ENCODE measurements around the gene CPNE4. TPM values are rescaled to one million over a fixed set of nuclear protein-coding genes. Genes with fewer than 3 reads are reported as not detected.

Gene CPNE4
- total and polyA plus RNA-seq, 8 donors = 0.15 to 8.9 (median 1.7) TPM

DNA sequence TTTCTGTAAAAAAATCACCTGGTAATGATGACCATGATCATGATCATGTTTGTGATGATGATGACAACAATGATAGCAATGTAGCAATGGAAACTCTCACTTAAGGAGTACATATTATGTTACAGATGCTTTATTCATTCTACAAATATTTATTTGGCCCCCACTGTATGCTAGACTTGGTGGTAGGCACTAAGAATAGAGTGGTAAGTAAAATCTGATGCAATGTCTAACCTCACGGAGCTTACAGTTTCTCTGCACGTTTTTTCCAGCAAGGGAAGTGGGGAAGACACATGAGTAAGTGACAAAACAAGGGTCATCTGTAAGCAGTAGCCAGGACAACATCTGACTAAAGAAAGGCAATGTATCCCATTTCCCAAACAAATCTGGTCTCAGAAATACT is 332.7 kb downstream of the CPNE4 start:
- Histone ChIP-seq H3K4me1 (no peaks in the 10 kb centered on the region), H3K27ac (no peak overlapping the region), H3K27me3 (no peaks in the 10 kb centered on the region), H3K4me3 (no peak overlapping the region), H3K36me3 (no peaks in the 10 kb centered on the region), H3K9me3 (no peaks in the 10 kb centered on the region)
- TF ChIP-seq, protein P1, sequence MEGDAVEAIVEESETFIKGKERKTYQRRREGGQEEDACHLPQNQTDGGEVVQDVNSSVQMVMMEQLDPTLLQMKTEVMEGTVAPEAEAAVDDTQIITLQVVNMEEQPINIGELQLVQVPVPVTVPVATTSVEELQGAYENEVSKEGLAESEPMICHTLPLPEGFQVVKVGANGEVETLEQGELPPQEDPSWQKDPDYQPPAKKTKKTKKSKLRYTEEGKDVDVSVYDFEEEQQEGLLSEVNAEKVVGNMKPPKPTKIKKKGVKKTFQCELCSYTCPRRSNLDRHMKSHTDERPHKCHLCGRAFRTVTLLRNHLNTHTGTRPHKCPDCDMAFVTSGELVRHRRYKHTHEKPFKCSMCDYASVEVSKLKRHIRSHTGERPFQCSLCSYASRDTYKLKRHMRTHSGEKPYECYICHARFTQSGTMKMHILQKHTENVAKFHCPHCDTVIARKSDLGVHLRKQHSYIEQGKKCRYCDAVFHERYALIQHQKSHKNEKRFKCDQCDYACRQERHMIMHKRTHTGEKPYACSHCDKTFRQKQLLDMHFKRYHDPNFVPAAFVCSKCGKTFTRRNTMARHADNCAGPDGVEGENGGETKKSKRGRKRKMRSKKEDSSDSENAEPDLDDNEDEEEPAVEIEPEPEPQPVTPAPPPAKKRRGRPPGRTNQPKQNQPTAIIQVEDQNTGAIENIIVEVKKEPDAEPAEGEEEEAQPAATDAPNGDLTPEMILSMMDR (IDR thresholded peaks at IDR 0.05) = no peak
- TF ChIP-seq EP300 (IDR thresholded peaks at IDR 0.05) (no peak), POLR2AphosphoS5 (IDR thresholded peaks at IDR 0.05) (no peak), POLR2A (IDR thresholded peaks at IDR 0.05) (no peak)
- no peak for DNase-seq
- intact Hi-C loops (cut with DNase I; ENCODE audit: low total_unique reads) = no loop called here
- WGBS, 5 donors = 52 to 77% (median 65%) methylated on average over 2 of the region's 2 CpGs

DNA sequence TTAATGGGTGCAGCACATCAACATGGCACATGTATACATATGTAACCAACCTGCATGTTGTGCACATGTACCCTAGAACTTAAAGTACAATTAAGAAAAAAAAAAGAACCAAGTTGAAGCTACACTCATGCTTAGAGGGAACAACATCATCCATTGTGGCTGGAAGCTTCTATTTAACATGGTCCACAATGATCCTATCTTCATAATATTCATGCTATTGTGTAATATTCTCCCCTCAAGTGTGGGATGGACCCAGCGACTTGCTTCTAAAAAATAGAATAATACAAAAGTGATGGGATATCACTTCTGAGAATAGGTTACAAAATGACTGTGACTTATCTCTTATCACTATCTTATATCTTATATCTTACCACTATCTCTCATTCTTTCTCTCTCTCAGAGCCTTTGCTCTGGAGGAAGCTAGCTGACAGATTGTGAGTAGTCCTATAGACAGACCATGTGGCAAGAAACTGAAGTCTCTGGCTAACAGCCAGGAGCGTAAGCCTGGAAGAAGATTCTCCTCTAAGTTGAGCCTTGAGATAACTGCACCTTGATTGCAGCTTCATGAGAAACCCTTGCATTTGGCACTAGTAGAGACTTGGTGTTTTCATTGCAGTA is 333.6 kb downstream of the CPNE4 start:
- Histone ChIP-seq H3K4me1 (no peaks in the 10 kb centered on the region), H3K36me3 (no peaks in the 10 kb centered on the region), H3K27me3 (no peaks in the 10 kb centered on the region), H3K27ac (no peak overlapping the region), H3K4me3 (no peak overlapping the region), H3K9me3 (no peaks in the 10 kb centered on the region)
- TF ChIP-seq, protein P1 (IDR thresholded peaks at IDR 0.05) = no peak
- TF ChIP-seq POLR2A (IDR thresholded peaks at IDR 0.05) (no peak), EP300 (IDR thresholded peaks at IDR 0.05) (no peak)
- DNase-seq = no peak
- intact Hi-C loops (cut with DNase I; ENCODE audit: low total_unique reads) = no loop called here
- 29 to 90% (median 63%) methylated on average over 2 of the region's 2 CpGs for WGBS, 5 donors

DNA sequence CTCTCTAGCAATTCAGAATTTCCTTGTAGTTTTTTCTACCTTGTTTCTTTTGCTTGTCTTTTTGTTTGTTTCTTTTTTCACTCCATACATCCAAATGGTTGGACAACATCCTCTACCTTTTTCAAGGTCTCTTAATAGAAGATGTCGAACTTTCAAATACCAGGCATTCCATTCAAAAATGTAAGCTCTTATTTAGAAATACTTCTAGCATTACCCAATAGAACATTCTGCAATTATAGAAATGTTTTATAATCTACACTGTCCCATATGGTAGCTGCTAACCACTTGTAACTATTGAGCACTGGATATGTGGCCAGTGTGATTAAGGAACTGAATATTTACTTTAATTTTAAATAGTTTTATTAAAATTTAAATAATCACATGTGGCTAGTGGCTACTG is 335.8 kb downstream of the CPNE4 start:
- Histone ChIP-seq H3K9me3 (no peaks in the 10 kb centered on the region), H3K4me1 (no peaks in the 10 kb centered on the region), H3K36me3 (no peaks in the 10 kb centered on the region), H3K27ac (no peak overlapping the region), H3K27me3 (no peaks in the 10 kb centered on the region), H3K4me3 (no peak overlapping the region)
- WGBS, 5 donors = 81 to 86% (median 82%) methylated on average over 1 of the region's 1 CpG
- DNase-seq = no peak
- intact Hi-C loops (cut with DNase I; ENCODE audit: low total_unique reads) = no loop called here
- TF ChIP-seq, protein P1 (IDR thresholded peaks at IDR 0.05) = no peak
- no peak for TF ChIP-seq EP300 (IDR thresholded peaks at IDR 0.05)
- no peak for TF ChIP-seq POLR2AphosphoS5 (IDR thresholded peaks at IDR 0.05)
- TF ChIP-seq POLR2A (IDR thresholded peaks at IDR 0.05) = no peak

DNA sequence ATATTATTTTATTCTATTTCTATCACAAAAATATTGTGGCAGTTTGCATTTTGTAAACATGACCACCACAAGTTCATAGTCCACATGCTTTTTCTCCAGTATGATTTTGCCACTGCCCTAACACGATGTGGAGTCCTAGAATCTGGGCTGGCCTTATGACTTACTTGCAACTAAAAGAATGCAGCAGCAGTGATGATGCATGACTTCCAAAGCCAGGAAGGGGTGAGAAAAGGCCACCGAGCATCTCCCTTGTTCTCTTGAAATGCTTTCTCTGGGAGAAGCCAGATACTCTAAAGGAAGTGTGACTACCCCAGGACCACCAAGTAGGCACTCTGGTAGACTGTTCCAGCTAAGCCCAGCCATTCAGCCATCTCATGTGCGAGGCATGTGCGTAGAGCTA is 340.4 kb downstream of the CPNE4 start:
- H3K36me3 ChIP-seq = no peaks in the 10 kb centered on the region
- H3K27me3 ChIP-seq = no peaks in the 10 kb centered on the region
- H3K9me3 ChIP-seq = no peaks in the 10 kb centered on the region
- DNase-seq = no peak
- TF ChIP-seq EP300 (IDR thresholded peaks at IDR 0.05) (no peak), POLR2AphosphoS5 (IDR thresholded peaks at IDR 0.05) (no peak), POLR2A (IDR thresholded peaks at IDR 0.05) (no peak)
- TF ChIP-seq, protein P1 (IDR thresholded peaks at IDR 0.05) = no peak
- WGBS, 5 donors = 75 to 89% (median 84%) methylated on average over 4 of the region's 4 CpGs
- H3K4me3 ChIP-seq = no peak overlapping the region
- H3K27ac ChIP-seq = no peak overlapping the region
- no peaks in the 10 kb centered on the region for H3K4me1 ChIP-seq
- intact Hi-C loops (cut with DNase I; ENCODE audit: low total_unique reads) = no loop called here

All from stomach (tissue), 9 donors.